HepG2 (cell line): ENCODE results near the gene KAZN. TPM values are rescaled to one million over a fixed set of nuclear protein-coding genes. Genes with fewer than 3 reads are reported as not detected.

ENCODE experiments used
- ATAC-seq: fragments of 200-7000 bp; cut with Tn5 transposase; 3 replicates; pipeline ENCODE4 v1.9.1; 2020; ENCODE audit warnings: mild to moderate bottlenecking, moderate library complexity
- BruUV-seq: library from RNA; stranded (reverse); fragments of 400-500 nt; replicated peaks from 2 replicates; lab custom pipeline; 2021; lab: Mats Ljungman, UMichigan
- CTCF ChIA-PET: fragments of 300-600 bp; formaldehyde crosslinking; extraction: SDS; loops from one replicate; lab custom pipeline; 2021; ENCODE audit warnings: low total read pairs, inconsistent platforms, low intra/inter-chr PET ratio; lab: Yijun Ruan, JAX
- POLR2A ChIA-PET: fragments of 350-600 bp; sonication (Branson Sonifier 250); formaldehyde crosslinking; loops from one replicate; lab custom pipeline; 2020; ENCODE audit warnings: antibody characterized with exemption, inconsistent platforms; lab: Yijun Ruan, JAX
- DNase-seq: peaks from one replicate; pipeline ENCODE4 v3.0.0-alpha.2; 2015; ENCODE audit warnings: low spot score
- FAIRE-seq: peaks from 3 replicates; lab custom pipeline; 2011; peaks lifted over from hg19 to GRCh38; lab: Jason Lieb, UNC
- H2AFZ ChIP-seq: one replicate; pipeline ENCODE4 v1.6.1; 2011; ENCODE audit warnings: low read length, inconsistent platforms
- H3K27ac ChIP-seq: fragments of 300-600 bp; 3 replicates; pipeline ENCODE4 v1.8.0; 2011; ENCODE audit warnings: mixed run types, mild to moderate bottlenecking, mixed read lengths, low read length, inconsistent platforms; ENCODE audit not compliant: insufficient read depth; ENCODE audit errors: extremely low read length
- H3K27me3 ChIP-seq, 2 experiments: fragments of 200-600 bp in 1 of 2; 2 replicates in 1 of 2; 3 replicates in 1 of 2; pipeline versions ENCODE4 v1.6.0 to v1.8.0; 2011; ENCODE audit warnings: low read length in 2 of 2, mild to moderate bottlenecking in 2 of 2, moderate library complexity in 2 of 2, inconsistent platforms in 1 of 2; ENCODE audit not compliant: insufficient read depth in 2 of 2, control insufficient read depth in 1 of 2
- H3K36me3 ChIP-seq, 2 experiments: fragments of 200-600 bp in 1 of 2; replicated peaks in 1 of 2; 2 replicates in 1 of 2; 3 replicates in 1 of 2; pipeline versions ENCODE4 v1.5.1 to v1.8.0; 2011; ENCODE audit warnings: low read length in 2 of 2, inconsistent platforms in 1 of 2; ENCODE audit not compliant: insufficient read depth in 2 of 2, control insufficient read depth in 1 of 2
- H3K4me1 ChIP-seq: 2 replicates; pipeline ENCODE4 v1.5.1; 2012; ENCODE audit warnings: low read length, inconsistent platforms; ENCODE audit not compliant: insufficient read depth
- H3K4me2 ChIP-seq: 2 replicates; pipeline ENCODE4 v1.6.0; 2011; ENCODE audit warnings: low read depth, low read length, inconsistent platforms
- H3K4me3 ChIP-seq, 3 experiments: fragments of 200-600 bp in 1 of 3; sonication (generic), shearing (Covaris generic) in 1 of 3; replicated peaks in 1 of 3; 2 replicates each; pipeline ENCODE4 v1.5.1; 2011 to 2016; ENCODE audit warnings: low read length in 3 of 3, inconsistent platforms in 2 of 3, low read depth in 2 of 3, mild to moderate bottlenecking in 2 of 3, control low read depth in 1 of 3, mixed read lengths in 1 of 3; ENCODE audit not compliant: insufficient read depth in 1 of 3
- H3K79me2 ChIP-seq: one replicate; pipeline ENCODE4 v1.6.1; 2011; ENCODE audit warnings: low read length, inconsistent platforms; ENCODE audit not compliant: insufficient read depth
- H3K9ac ChIP-seq: 2 replicates; pipeline ENCODE4 v1.6.0; 2011; ENCODE audit warnings: mild to moderate bottlenecking, low read depth, low read length, inconsistent platforms; ENCODE audit not compliant: insufficient read depth
- H3K9me3 ChIP-seq: 2 replicates; pipeline ENCODE4 v1.5.1; 2012; ENCODE audit warnings: mild to moderate bottlenecking, low read length
- H4K20me1 ChIP-seq: 2 replicates; pipeline ENCODE4 v1.6.0; 2011; ENCODE audit warnings: inconsistent platforms, mild to moderate bottlenecking, low read length, moderate library complexity; ENCODE audit not compliant: insufficient read depth
- CEBPG ChIP-seq: IDR thresholded peaks from 2 replicates; pipeline ENCODE4 v1.6.1; 2016
- JDP2 ChIP-seq: sonication (generic); formaldehyde crosslinking; IDR thresholded peaks from 2 replicates; pipeline ENCODE4 v1.8.1; 2022; ENCODE audit warnings: missing genetic modification reagents, borderline replicate concordance
- ZMYM3 ChIP-seq: sonication (generic); formaldehyde crosslinking; IDR thresholded peaks from 2 replicates; pipeline ENCODE4 v1.5.1; 2020; ENCODE audit warnings: mild to moderate bottlenecking, missing genetic modification reagents
- ZNF350 ChIP-seq: sonication (generic); formaldehyde crosslinking; IDR thresholded peaks from 2 replicates; pipeline ENCODE4 v1.4.0; 2020; ENCODE audit warnings: mild to moderate bottlenecking, low read depth, missing genetic modification reagents, borderline replicate concordance
- WGBS: methylation state at CpG from one replicate; pipeline ENCODE4 v1.1.6; 2017; ENCODE audit warnings: low lambda C conversion rate; 5-methylcytosine and 5-hydroxymethylcytosine counted together
- in situ Hi-C: cut with HindIII; loops from 2 replicates; pipeline ENCODE4 v1.10.0; 2017; ENCODE audit warnings: low pct_unique_long_range_greater_than_20kb; ENCODE audit not compliant: extremely low pct_ligation_motif_present
- intact Hi-C: fragments of 100-400 bp; cut with micrococcal nuclease; formaldehyde crosslinking; loops from one replicate; pipeline ENCODE4 v1.10.0; 2022; ENCODE audit not compliant: unreplicated experiment
- polyA plus RNA-seq, 8 experiments: library from polyadenylated mRNA; depleted of rRNA in 3 of 8; stranded (reverse) in 7 of 8; unstranded in 1 of 8; fragments of >200 nt; fragmentation: Illumina TruSeq in 4 of 8; extraction: Trizol in 4 of 8; gene quantifications; 2 replicates each; pipeline versions ENCODE4 v1.2.1 to v1.2.3, GENCODE V29; 2011 to 2016; ENCODE audit warnings: low read depth in 4 of 8, missing spikeins in 1 of 8, mixed read lengths in 1 of 8; ENCODE audit not compliant: insufficient read depth in 1 of 8
- total RNA-seq, 5 experiments: library from RNA; depleted of rRNA; stranded (reverse); fragments of >200 nt; fragmentation: Illumina TruSeq; extraction: Trizol; gene quantifications; 2 replicates each; pipeline ENCODE4 v1.2.3, GENCODE V29; 2016; ENCODE audit warnings: low read depth in 1 of 5
- TF ChIP-seq, protein P1 (sequence below): sonication (generic); formaldehyde crosslinking; IDR thresholded peaks from 2 replicates; pipeline ENCODE4 v1.5.0; 2020; ENCODE audit warnings: mild to moderate bottlenecking, missing genetic modification reagents
- TF ChIP-seq, protein P2 (sequence below): sonication (generic); formaldehyde crosslinking; IDR thresholded peaks from 2 replicates; pipeline ENCODE4 v1.4.0; 2020; ENCODE audit warnings: missing genetic modification reagents, mild to moderate bottlenecking, borderline replicate concordance

The KAZN gene
- total and polyA plus RNA-seq, 2 of the 13 experiments (the other 11 are each of a cell fraction or from before 2014, with no cell fraction given), result 10.4 to 13.5 TPM

DNA sequence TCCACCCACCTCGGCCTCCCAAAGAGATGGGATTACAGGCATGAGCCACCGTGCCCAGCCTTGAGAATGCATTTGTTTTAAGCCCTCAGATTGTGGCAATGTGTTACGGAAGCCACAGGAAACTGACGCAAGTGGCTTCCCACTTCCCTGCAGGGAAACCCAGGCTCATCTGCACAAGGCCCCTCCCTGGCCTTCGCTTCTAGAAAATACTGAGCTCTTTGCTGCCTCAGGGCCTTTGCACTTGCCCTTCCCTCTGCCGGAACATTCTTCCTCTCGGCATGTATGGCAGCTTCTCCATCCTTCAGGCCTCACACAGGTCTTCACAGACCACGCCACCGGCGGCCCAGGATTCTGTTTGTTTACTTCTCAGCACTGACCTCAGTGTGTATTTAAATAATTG, 418.0 kb downstream of the KAZN start:
- POLR2A ChIA-PET, result no interaction called here
- TF ChIP-seq ZMYM3 (CRISPR knock-in tag) (peak; percentile 61; the same call in 1 of the 2 replicates), ZNF350 (CRISPR knock-in tag) (no peak)
- no peak for DNase-seq
- no peak for ATAC-seq
- CTCF ChIA-PET, result no interaction called here
- Histone ChIP-seq H3K4me3 (no peak overlapping the region), H3K79me2 (no peaks in the 10 kb centered on the region), H3K36me3 (peaks cover 3 to 18% of the 10 kb centered on the region in 2 experiments; a peak in 3 of 5 replicates), H3K4me1 (peaks cover 37% of the 10 kb centered on the region), H3K27me3 (no peaks in the 10 kb centered on the region), H3K4me2 (no peak overlapping the region), H3K9ac (no peak overlapping the region), H3K27ac (no peak overlapping the region), H2AFZ (no peak overlapping the region), H3K9me3 (no peaks in the 10 kb centered on the region), H4K20me1 (no peaks in the 10 kb centered on the region)
- 94% methylated on average over 8 of the region's 10 CpGs for WGBS
- FAIRE-seq, result no peak
- intact Hi-C loops (no loop called here), in situ Hi-C loops (no loop called here)
- no TSS peak for BruUV-seq

DNA sequence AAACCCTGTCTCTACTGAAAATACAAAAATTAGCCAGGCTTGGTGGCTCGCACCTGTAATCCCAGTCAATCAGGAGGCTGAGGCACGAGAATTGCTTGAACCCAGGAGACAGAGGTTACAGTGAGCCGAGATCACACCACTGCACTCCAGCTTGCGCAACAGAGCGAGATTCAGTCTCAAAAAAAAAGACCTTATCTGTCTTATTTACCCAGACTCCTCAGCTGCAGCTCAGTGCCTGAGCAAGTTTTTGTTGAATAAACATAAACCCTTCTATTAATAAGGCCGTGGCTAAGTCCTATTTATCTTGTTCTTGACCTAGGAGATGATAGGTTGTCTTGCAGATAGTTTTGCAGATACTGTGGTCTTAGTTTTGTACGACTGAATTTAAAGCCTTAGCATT, 418.6 kb downstream of the KAZN start:
- Histone ChIP-seq H3K27me3 (no peaks in the 10 kb centered on the region), H3K36me3 (peaks cover 2 to 18% of the 10 kb centered on the region in 2 experiments; a peak in 2 of 5 replicates), H3K27ac (no peak overlapping the region), H3K4me3 (no peak overlapping the region), H4K20me1 (no peaks in the 10 kb centered on the region), H3K4me2 (no peak overlapping the region), H3K79me2 (no peaks in the 10 kb centered on the region), H2AFZ (no peak overlapping the region), H3K9me3 (no peaks in the 10 kb centered on the region), H3K9ac (no peak overlapping the region), H3K4me1 (peaks cover 43% of the 10 kb centered on the region)
- FAIRE-seq (no peak), DNase-seq (no peak), ATAC-seq (no peak)
- in situ Hi-C loops (no loop called here), intact Hi-C loops (no loop called here)
- ChIA-PET POLR2A (no interaction called here), CTCF (no interaction called here)
- WGBS, result 75% methylated on average over 7 of the region's 7 CpGs
- no TSS peak for BruUV-seq
- TF ChIP-seq, protein P1, sequence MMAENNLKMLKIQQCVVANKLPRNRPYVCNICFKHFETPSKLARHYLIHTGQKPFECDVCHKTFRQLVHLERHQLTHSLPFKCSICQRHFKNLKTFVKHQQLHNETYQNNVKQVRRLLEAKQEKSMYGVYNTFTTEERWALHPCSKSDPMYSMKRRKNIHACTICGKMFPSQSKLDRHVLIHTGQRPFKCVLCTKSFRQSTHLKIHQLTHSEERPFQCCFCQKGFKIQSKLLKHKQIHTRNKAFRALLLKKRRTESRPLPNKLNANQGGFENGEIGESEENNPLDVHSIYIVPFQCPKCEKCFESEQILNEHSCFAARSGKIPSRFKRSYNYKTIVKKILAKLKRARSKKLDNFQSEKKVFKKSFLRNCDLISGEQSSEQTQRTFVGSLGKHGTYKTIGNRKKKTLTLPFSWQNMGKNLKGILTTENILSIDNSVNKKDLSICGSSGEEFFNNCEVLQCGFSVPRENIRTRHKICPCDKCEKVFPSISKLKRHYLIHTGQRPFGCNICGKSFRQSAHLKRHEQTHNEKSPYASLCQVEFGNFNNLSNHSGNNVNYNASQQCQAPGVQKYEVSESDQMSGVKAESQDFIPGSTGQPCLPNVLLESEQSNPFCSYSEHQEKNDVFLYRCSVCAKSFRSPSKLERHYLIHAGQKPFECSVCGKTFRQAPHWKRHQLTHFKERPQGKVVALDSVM (CRISPR knock-in tag), result peak; percentile 73; the same call in 1 of the 2 replicates
- TF ChIP-seq JDP2 (CRISPR knock-in tag), result no peak
- TF ChIP-seq, protein P2, sequence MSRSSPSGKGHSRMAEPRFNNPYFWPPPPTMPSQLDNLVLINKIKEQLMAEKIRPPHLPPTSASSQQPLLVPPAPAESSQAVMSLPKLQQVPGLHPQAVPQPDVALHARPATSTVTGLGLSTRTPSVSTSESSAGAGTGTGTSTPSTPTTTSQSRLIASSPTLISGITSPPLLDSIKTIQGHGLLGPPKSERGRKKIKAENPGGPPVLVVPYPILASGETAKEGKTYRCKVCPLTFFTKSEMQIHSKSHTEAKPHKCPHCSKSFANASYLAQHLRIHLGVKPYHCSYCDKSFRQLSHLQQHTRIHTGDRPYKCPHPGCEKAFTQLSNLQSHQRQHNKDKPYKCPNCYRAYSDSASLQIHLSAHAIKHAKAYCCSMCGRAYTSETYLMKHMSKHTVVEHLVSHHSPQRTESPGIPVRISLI (CRISPR knock-in tag), result peak; percentile 57; the same call in 1 of the 2 replicates
- peak; percentile 77 for TF ChIP-seq CEBPG
